GM18511 (cell line): ENCODE data around the gene SFSWAP.
A peak's percentile ranks its signal among the peaks of the same experiment; 100 is the strongest.
"Not testable (repeated sequence)": the region's sequence is repeated elsewhere in the genome, so short reads cannot be mapped to it uniquely, and the experiment has no call there.

Source experiments
- ATAC-seq: cut with Tn5 transposase; IDR thresholded peaks from one replicate; pipeline ENCODE4 v1.9.1; 2021; ENCODE audit warnings: mild to moderate bottlenecking, moderate library complexity; ENCODE audit not compliant: unreplicated experiment

Gene SFSWAP

GRCh38 chr12:131735153-131735456, 24.2 kb downstream of the SFSWAP start:
- no peak for ATAC-seq

DNA sequence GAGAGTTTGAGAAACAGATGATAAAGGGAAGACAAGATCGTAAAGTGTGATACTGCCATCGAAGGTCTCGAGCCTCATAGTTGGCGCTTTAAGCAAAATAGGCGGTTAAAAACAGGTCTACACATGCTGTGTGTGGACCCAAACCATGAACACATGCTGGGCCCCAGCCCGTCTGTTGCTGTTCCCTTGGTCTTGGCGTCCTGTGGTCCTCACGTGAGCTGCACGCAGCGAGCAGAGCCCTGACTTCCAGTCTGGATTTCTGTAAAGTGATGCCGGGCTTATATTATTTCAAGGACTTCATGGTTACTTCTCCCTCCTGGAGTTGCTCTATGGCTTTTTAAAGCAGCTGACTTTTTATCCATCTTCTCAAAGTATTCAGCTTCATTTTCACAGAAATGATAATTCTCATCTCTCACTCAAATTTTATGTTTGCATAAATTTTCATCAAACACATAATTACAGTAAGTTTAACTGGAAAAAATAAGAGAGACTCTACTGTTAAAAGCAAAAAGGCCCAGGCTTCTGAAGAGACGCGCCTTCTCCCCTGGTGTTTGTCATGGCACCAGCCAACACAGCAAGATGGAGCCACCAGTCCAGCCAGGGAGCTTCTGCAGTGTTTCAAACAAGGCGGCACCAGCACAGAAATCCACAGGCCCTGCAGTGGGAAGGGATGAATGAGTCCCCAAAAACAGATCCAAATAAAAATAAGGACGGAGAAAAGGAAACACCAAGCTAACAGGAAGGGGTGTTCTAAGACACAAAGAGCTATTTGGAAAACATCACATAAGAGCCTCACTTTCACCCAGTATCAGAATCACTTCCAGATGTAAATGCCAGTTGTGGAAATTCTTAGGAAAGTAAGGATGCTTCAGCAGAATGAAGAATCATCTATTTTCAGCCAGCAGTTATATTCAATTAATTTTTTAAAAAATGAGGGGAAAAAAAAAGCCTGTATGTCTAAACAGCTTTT, 24.9 kb downstream of the SFSWAP start:
- no peak for ATAC-seq

DNA sequence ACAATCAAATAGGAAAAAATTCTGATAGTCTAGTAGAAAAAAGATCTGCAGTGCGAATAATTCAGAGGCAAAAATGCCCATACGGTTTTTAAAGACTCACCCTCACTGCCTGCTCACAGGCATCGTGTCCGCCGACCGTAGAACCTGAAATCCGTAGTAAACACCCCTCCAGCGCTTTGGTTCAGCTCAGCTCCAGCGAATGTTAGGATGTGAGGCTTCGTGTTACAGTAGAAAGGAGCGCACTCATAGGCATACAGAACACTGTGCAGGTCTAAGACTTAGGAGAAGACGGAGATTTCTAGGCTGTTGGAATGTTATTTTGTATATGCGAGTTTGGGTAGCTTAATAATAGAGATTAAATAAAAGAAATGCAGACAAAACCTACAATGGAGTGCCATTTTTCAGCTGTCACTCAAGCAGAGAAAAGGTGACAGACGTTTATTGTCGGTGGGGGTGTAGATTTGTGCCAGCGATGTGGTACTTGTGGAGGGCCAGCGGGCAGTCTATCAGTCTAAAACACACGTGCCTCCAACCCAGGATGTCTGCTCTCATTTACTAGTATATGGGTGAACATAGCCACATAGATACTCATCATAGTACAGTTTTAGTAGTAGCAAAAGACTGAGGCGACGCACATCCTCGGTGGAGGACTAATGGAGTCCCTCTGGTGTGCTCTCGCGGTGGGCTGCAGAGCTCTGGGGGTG, 25.7 kb downstream of the SFSWAP start:
- no peak for ATAC-seq

- no peak for ATAC-seq
Measured at GRCh38 chr12:131737150-131737827, 26.4 kb downstream of the SFSWAP start.

- no peak for ATAC-seq
Measured at GRCh38 chr12:131738196-131738595, 27.3 kb downstream of the SFSWAP start.

DNA sequence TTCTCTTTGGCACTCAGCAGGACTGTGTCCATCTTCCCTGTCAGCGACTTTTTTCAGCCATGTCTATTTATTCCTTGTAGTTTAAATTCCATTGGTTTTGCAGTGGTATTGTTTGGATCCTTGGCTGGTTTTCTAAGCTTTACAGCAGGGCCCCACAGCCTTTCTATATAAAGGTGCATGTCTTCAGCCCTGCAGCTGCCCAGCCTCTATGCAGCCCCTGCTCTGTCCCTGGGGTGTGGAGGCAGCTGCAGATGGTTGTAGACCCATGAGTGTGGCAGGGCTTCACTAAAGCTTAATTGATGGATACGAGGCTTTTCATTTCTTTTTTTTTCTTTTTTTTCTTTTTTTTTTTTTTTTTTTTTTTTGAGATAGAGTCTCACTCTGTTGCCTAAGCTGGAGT, 29.7 kb downstream of the SFSWAP start:
- no peak for ATAC-seq

DNA sequence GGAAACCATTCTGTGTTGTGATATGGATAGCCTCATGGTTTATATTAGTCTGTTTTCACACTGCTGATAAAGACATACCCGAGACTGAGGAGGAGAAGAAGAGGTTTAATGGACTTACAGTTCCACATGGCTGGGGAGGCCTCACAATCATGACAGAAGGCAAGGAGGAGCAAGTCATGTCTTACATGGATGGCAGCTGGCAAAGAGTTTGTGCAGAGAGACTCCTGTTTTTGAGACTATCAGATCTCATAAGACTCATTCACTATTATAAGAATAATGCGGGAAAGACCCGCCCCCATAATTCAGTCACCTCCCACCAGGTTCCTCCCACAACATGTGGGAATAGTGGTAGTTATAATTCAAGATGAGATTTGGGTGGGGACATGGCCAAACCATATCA, 31.9 kb downstream of the SFSWAP start:
- not testable (repeated sequence) for ATAC-seq

GRCh38 chr12:131743410-131743809, 32.5 kb downstream of the SFSWAP start:
- ATAC-seq, result not testable (repeated sequence)

GRCh38 chr12:131743880-131744279, 33.0 kb downstream of the SFSWAP start:
- not testable (repeated sequence) for ATAC-seq

- not testable (repeated sequence) for ATAC-seq
Measured at GRCh38 chr12:131744675-131745074, 33.8 kb downstream of the SFSWAP start.

- no peak for ATAC-seq
Measured at GRCh38 chr12:131745706-131746105, 34.8 kb downstream of the SFSWAP start.

DNA sequence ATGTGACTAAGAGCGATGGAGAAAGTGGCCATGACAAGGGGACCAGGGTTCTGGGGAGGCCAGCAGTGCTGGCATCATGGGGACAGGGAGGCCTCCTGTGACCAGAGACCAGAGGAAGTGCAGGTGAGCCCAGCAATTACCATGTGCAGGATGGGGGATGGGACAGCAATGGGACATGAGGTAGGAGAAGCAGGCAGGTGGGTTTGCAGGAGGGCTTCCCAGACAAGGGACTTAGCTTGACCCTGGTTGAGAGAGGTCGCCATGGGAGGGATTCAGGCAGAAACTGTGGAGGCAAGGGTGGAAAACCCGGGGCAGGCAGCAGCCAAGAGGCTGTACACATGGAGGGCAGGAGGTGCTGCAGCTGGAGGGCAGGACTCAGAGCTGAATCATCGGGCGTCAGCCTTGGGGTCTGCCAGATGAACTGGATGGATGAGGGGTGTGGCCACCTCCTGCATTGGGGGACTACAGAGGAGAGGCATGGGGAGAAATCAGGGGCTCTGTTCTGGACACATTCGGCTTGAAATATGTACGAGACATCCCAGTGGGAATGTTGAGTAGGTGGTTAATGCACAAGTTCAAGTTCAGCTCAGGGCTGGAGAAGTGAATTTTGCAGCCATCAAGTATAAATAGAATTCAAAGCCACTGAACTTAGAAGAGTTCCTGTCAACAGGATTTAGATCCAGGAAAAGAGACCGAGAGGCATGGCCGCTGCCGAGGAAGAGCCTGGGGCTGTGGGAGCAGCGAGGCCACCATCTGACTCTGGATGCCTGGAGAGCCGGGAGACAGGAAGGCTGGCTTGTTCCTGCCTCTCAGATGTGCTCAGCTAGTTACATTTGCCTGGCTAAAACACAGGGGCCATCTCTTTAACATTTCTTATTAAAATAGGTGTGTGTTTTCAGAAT, 36.6 kb downstream of the SFSWAP start:
- no peak for ATAC-seq

DNA sequence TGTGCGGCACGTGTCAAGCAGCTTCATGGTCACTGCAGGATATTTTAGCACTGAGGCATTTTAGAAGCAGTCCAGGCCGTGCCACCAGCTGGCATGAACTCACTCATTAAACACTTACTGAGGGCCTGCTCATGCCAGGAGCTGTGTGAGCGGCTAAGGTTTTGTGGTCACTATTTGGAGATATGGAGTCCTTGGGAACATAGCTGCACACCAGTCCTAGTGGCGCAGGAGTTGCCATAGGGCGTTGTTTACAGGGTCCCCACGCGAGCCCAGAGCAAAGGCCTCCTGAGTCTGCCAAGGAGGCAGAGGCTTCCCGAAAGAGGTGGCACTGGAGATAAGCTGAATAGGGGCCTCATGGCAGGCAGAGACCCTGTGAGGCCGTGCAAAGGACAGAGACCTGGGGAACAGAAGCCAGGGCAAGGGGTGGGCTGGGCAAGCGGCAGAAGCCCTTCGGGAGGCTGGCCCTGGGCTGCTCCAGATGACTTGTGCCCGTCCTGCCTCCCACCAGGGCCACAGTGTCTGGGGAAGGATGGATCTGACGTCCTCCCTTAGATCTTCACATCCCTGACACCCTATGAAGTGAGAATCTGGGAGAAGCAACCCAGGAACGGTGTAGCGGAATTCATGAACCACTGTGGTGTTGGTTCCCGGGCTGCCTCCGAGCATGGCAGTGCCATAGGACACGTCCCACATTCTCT, 38.9 kb downstream of the SFSWAP start:
- ATAC-seq, result no peak

DNA sequence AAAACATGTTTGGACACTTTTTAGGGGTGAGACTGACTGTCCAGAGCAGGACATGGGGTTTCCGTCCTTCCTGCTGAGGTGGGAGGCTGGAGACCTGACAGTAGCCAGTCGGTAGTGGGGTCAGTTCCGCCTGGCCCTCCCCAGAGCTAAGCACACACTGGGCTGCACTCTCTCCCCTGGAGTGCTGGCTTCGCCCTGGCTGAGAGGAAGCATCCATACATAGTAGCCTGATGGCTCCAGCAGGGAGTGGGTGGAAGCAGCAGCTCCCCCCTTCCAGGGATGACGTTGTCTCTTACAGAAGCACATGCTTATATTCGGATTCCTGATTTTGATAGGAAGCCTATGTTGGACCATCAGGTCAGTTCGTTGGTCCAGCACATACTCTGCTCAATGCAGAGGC, 40.4 kb downstream of the SFSWAP start:
- no peak for ATAC-seq

- no peak for ATAC-seq
Measured at GRCh38 chr12:131752451-131752850, 41.6 kb downstream of the SFSWAP start.

DNA sequence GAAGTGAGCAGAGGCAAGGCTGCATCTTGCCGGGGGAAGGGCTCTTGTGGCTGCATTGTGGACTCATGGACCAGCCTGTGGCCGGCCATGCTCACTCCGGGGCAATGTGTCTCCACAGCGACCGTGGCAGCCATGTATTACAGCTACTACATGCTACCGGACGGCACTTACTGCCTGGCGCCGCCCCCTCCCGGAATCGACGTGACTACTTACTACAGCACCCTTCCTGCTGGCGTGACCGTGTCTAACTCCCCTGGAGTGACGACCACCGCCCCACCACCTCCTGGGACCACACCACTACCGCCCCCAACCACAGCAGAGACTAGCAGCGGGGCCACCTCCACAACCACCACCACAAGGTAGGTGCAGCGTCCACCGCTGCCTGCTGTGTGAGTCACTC, 42.1 kb downstream of the SFSWAP start:
- ATAC-seq, result no peak

DNA sequence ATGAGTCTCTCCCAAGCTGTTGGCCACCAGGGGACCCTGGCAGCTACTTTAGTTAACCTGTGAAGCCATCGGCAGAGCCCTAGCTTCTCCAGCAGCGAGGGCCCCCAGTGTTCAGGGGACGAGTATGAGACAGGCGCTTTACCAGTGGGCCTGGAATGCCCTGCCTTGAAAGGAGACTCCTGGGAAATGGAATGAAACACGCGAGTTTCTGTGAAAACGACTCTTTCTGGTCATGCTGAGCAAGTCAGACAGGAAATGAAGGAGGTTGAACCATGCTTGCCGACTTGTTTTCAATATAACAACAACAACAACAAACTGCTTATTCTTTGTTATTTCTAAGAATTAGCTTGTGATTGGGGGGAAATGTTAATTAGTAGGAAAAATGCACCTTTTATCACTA, 42.9 kb downstream of the SFSWAP start:
- no peak for ATAC-seq

- ATAC-seq, result no peak
Measured at GRCh38 chr12:131754184-131754583, 43.3 kb downstream of the SFSWAP start.

DNA sequence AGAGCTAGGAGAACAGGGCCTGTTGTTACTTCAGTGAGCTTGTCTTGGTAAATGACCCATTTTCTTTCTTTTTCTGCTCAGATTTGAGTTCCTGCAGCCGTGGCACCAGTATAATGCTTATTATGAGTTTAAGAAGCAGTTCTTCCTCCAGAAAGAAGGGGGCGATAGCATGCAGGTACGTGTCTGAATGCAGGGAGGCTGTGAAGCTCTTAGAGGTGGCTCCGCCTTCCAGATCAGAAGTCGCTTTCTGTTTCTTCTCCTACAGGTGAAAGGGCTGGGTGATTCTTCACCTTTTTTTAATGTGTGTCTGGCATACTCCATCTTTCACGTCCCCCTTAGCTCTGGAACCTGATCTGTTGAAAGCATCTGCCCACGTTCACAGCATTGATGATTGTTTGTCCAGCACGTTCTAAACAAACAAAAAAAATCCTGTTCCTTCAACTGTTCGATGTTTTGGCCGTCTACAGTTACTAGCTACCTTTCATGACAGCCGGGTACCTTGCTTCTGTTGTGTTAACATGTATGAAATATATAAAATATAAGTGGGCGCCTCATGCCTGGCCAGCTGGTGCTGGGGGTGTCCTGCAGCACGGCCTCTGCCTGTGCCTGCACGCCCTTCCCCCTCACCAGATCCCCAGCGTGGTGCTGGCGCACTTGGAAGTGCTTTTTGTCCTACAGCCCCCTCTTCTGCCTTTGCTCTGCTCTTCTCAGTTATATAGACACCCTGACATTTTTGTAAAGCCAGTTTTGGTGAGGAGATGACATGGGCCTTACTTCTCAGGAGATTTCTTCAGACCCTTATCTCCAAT, 44.6 kb downstream of the SFSWAP start:
- peak; percentile 60 for ATAC-seq
